Cardiac muscle cell (in vitro differentiated cells and primary cell): ENCODE measurements around the gene LIPT2. TPM values are rescaled to one million over a fixed set of nuclear protein-coding genes. Genes with fewer than 3 reads are reported as not detected.
A peak's percentile ranks its signal among the peaks of the same experiment; 100 is the strongest.

ENCODE experiments used
- DNase-seq, 2 donors: peaks; one replicate each; pipeline versions ENCODE4 v3.0.0 to v3.0.0-alpha.2; 2010 to 2017; ENCODE audit warnings: low read depth in 1 of 2, low spot score in 1 of 2
- H3K27ac ChIP-seq: fragments of 200-600 bp; sonication (generic); 2 replicates; pipeline ENCODE4 v1.5.1; 2016
- H3K27me3 ChIP-seq: fragments of 200-600 bp; sonication (generic); 2 replicates; pipeline ENCODE4 v1.6.0; 2016; ENCODE audit warnings: control low read depth
- H3K36me3 ChIP-seq: fragments of 200-600 bp; sonication (generic); 2 replicates; pipeline ENCODE4 v1.5.1; 2016; ENCODE audit warnings: control low read depth
- H3K4me1 ChIP-seq: fragments of 200-600 bp; sonication (generic); 2 replicates; pipeline ENCODE4 v1.8.1; 2017; ENCODE audit warnings: low read depth, mild to moderate bottlenecking, mixed run types
- H3K4me3 ChIP-seq: fragments of 200-600 bp; sonication (generic); 2 replicates; pipeline ENCODE4 v1.5.1; 2016; ENCODE audit warnings: mild to moderate bottlenecking
- H3K9me3 ChIP-seq: fragments of 200-600 bp; sonication (generic); 2 replicates; pipeline ENCODE4 v1.5.1; 2017; ENCODE audit warnings: low read depth, mild to moderate bottlenecking, control low read depth
- polyA plus RNA-seq: library from polyadenylated mRNA; unstranded; fragments of >200 nt; fragmentation: Nextera tagmentation; extraction: Ambion mirVana; gene quantifications from 2 replicates; pipeline ENCODE4 v1.2.1, GENCODE V29; 2016
- total RNA-seq: library from RNA; depleted of rRNA; stranded (reverse); fragments of >200 nt; gene quantifications from 2 replicates; pipeline ENCODE4 v1.2.3, GENCODE V29; 2016
- TF ChIP-seq, protein P1 (sequence below): IDR thresholded peaks from 2 replicates; pipeline ENCODE4 v1.5.1; 2012; ENCODE audit warnings: low read depth, mild to moderate bottlenecking, low read length

LIPT2 gene
- total and polyA plus RNA-seq, 2 experiments from 2014 or later = 22.5 to 26.9 TPM

DNA sequence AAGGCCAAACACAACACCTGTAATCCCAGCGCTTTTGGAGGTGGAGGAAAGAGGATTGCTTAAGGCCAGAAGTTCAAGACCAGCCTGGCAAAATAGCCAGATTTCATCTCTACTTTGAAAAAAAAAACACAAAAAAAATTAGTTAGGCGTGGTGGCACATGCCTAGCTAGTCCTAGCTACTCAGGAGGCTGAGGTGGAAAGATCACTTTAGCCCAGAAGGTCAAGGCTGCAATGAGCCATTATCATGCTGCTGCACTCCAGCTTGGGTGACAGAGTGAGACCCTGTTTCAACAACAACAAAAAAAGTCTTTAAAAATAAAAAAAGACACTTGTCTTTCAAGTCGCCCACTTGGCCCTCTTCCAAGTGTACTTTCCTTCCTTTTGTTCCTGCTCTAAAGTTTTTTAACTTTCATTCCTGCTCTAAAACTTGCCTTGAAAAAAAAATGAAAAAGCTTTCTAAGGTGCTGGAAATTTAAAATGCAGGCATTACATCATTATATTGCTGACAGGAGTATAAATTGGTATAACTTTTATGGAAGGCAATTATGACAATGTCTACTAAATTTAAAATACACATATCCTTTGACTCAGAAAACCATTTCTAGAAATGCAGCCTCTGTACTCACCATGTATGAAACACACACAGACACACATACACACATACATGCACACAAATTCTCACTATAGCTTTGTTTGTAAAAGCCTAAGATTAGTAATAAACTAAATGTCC, 12.7 kb downstream of the LIPT2 start:
- no peaks in the 10 kb centered on the region for H3K27me3 ChIP-seq
- no peak overlapping the region for H3K4me3 ChIP-seq
- H3K4me1 ChIP-seq = no peaks in the 10 kb centered on the region
- H3K9me3 ChIP-seq = no peaks in the 10 kb centered on the region
- TF ChIP-seq, protein P1, sequence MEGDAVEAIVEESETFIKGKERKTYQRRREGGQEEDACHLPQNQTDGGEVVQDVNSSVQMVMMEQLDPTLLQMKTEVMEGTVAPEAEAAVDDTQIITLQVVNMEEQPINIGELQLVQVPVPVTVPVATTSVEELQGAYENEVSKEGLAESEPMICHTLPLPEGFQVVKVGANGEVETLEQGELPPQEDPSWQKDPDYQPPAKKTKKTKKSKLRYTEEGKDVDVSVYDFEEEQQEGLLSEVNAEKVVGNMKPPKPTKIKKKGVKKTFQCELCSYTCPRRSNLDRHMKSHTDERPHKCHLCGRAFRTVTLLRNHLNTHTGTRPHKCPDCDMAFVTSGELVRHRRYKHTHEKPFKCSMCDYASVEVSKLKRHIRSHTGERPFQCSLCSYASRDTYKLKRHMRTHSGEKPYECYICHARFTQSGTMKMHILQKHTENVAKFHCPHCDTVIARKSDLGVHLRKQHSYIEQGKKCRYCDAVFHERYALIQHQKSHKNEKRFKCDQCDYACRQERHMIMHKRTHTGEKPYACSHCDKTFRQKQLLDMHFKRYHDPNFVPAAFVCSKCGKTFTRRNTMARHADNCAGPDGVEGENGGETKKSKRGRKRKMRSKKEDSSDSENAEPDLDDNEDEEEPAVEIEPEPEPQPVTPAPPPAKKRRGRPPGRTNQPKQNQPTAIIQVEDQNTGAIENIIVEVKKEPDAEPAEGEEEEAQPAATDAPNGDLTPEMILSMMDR = no peak
- H3K36me3 ChIP-seq = no peaks in the 10 kb centered on the region
- no peak overlapping the region for H3K27ac ChIP-seq
- DNase-seq = no peak

DNA sequence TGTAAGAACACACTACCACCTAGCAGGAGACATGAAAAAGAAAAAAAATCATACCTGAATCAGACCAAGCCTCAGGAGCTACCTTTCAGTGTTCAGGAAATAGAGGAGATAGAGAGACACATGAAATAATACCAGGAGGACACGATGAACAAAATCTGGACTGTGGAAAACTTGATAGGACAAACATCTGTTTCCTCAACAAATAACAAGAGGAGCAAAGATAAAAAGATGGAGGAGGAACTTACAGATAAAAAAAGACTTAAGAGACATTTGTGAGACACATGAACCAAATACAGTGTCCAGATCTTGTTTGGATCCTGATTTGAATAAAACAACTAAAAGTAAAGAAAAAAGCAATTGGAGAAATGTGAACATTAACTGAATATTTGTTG, 13.8 kb downstream of the LIPT2 start:
- no peaks in the 10 kb centered on the region for H3K36me3 ChIP-seq
- H3K27ac ChIP-seq = no peak overlapping the region
- H3K27me3 ChIP-seq = no peaks in the 10 kb centered on the region
- no peak overlapping the region for H3K4me3 ChIP-seq
- H3K9me3 ChIP-seq = no peaks in the 10 kb centered on the region
- TF ChIP-seq, protein P1 = no peak
- no peaks in the 10 kb centered on the region for H3K4me1 ChIP-seq
- no peak for DNase-seq

DNA sequence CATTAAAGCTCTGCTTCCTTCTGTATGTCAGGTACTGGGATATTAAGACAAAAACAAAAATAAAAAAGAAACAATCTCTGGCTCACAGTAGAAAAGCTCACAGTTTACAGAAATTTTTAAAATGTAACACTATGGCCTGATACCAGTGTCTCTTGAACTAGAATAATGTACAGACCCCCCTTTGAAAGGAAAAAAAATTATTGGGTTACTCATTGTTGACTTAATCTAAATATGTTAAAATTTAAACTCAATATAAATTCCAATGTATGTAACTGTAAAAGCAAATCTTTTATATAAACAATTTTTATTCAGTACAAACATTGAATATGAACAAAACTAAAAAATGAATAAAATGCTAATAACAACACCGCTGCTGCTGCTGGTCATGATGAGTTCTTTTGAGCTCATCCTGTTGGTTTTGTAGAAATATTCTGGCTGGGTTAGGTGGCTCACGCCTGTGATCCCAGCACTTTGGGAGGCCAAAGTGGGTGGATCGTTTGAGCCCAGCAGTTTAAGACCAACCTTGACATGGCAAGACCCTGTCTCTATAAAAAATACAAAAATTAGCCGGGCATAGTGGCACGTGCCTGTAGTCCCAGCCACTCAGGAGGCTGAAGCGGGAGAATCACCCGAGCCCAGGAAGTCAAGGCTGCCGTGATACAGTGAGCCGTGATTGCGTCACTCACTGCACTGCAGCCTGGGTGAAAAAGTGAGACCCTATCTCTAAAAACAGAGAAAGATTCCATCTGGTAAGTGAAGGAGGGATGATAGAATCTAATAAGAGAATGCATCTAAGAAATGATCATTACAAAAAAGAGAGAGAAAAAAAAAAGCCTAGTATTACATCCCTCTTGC, 14.4 kb downstream of the LIPT2 start:
- Histone ChIP-seq H3K4me1 (no peaks in the 10 kb centered on the region), H3K27me3 (no peaks in the 10 kb centered on the region)

DNA sequence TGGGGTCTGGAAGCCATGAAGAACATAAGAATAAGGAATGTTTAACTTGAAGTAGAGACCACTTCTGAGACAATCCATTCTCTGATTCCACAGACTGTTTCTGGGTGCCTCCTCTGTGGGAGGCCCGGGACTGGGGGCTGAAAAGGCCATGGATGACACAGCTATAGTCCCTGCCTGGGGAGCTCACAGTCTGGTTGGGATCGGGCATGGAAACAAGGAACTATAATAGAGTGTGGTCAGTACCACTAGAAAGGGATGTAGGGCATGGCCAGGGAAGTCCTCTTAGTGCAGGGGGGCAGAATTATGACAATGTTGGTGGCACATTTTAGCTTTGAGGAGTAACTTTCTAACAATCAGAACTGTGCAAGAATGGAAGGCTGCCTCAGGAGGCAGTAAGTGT, 17.0 kb downstream of the LIPT2 start:
- Histone ChIP-seq H3K27ac (no peak overlapping the region), H3K4me3 (no peak overlapping the region), H3K27me3 (no peaks in the 10 kb centered on the region), H3K9me3 (no peaks in the 10 kb centered on the region), H3K4me1 (no peaks in the 10 kb centered on the region), H3K36me3 (no peaks in the 10 kb centered on the region)
- TF ChIP-seq, protein P1 = no peak
- DNase-seq = no peak

More for the DNA sequence above, 14.4 kb downstream of the LIPT2 start:
- Histone ChIP-seq H3K36me3 (no peaks in the 10 kb centered on the region), H3K4me3 (no peak overlapping the region), H3K27ac (no peak overlapping the region), H3K9me3 (no peaks in the 10 kb centered on the region)
- TF ChIP-seq, protein P1 = no peak
- peak in 1 of 2 donors; percentile 27 for DNase-seq

DNA sequence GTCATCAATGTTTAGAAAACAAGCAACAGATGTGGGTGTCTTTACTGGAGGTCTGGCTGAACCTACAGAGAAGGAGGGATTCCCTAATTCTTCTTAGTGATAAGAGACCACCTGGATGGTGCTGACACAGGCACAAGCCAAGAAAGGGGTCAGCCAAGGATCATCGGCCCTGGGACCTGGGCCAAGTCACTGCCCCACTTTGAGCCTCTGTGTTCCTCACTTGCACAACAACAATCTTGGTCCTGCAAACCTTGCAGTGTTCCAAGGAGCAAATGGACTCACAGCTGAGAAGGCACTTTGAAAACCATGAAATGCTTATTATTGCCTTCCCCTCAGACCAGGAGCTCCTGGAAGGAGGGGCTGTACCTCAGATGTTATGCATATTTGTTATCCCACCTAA, 19.2 kb downstream of the LIPT2 start:
- TF ChIP-seq, protein P1 = no peak

More for the DNA sequence above, 19.2 kb downstream of the LIPT2 start:
- H3K4me1 ChIP-seq = no peaks in the 10 kb centered on the region
- H3K4me3 ChIP-seq = no peak overlapping the region
- H3K9me3 ChIP-seq = no peaks in the 10 kb centered on the region
- H3K36me3 ChIP-seq = no peaks in the 10 kb centered on the region
- no peaks in the 10 kb centered on the region for H3K27me3 ChIP-seq
- H3K27ac ChIP-seq = no peak overlapping the region
- peak in 1 of 2 donors; percentile 54 for DNase-seq
